H1 (cell line): ENCODE results near the gene KLF5. TPM values are rescaled to one million over a fixed set of nuclear protein-coding genes. Genes with fewer than 3 reads are reported as not detected.

Source experiments
- CTCF ChIA-PET: fragments of 300-600 bp; sonication (Branson Sonifier 250); formaldehyde crosslinking; loops from one replicate; lab custom pipeline; 2021; ENCODE audit not compliant: partially characterized antibody; lab: Charles Lee
- POLR2A ChIA-PET: fragments of 300-600 bp; sonication (Branson Sonifier 250); formaldehyde crosslinking; loops from one replicate; lab custom pipeline; 2021; ENCODE audit warnings: inconsistent platforms; ENCODE audit not compliant: partially characterized antibody; lab: Charles Lee
- DNase-seq, 2 experiments: peaks; one replicate each; pipeline versions ENCODE4 v3.0.0 to v3.0.0-alpha.2; 2010 to 2022; ENCODE audit warnings: low spot score in 2 of 2, low read depth in 1 of 2, mixed read lengths in 1 of 2
- FAIRE-seq: peaks from 2 replicates; lab custom pipeline; 2011; peaks lifted over from hg19 to GRCh38; lab: Jason Lieb, UNC
- H2AFZ ChIP-seq: 2 replicates; pipeline ENCODE4 v1.8.1; 2012; ENCODE audit warnings: low read length, inconsistent platforms
- H2AK5ac ChIP-seq: 2 replicates; pipeline ENCODE4 v1.6.1; 2013; ENCODE audit warnings: low read depth, low read length
- H2BK120ac ChIP-seq: replicated peaks from 2 replicates; pipeline ENCODE3; 2013; ENCODE audit warnings: low read depth, low read length, inconsistent platforms
- H2BK12ac ChIP-seq: 2 replicates; pipeline ENCODE4 v1.6.1; 2013; ENCODE audit warnings: low read depth, low read length
- H2BK15ac ChIP-seq: 2 replicates; pipeline ENCODE4 v1.6.1; 2013; ENCODE audit warnings: low read length
- H2BK20ac ChIP-seq: 2 replicates; pipeline ENCODE4 v1.6.1; 2013; ENCODE audit warnings: low read length
- H2BK5ac ChIP-seq: 2 replicates; pipeline ENCODE4 v1.6.1; 2013; ENCODE audit warnings: low read depth, low read length
- H3K14ac ChIP-seq: 2 replicates; pipeline ENCODE4 v1.6.1; 2013; ENCODE audit warnings: inconsistent platforms; ENCODE audit not compliant: insufficient read length
- H3K18ac ChIP-seq: 2 replicates; pipeline ENCODE4 v1.6.1; 2013; ENCODE audit warnings: low read length; ENCODE audit errors: extremely low read depth
- H3K23ac ChIP-seq: 2 replicates; pipeline ENCODE4 v1.6.1; 2013; ENCODE audit warnings: inconsistent platforms; ENCODE audit not compliant: insufficient read length
- H3K23me2 ChIP-seq: 2 replicates; pipeline ENCODE4 v1.6.1; 2013; ENCODE audit warnings: low read depth, low read length
- H3K27ac ChIP-seq: 2 replicates; pipeline ENCODE4 v1.6.1; 2011; ENCODE audit warnings: low read depth, low read length, inconsistent platforms
- H3K27me3 ChIP-seq, 4 experiments: replicated peaks in 1 of 4; 1 replicate in 1 of 4; 2 replicates in 3 of 4; pipeline versions ENCODE4 v1.6.1 to v1.8.1; 2011 to 2013; ENCODE audit warnings: low read length in 3 of 4, mild to moderate bottlenecking in 3 of 4, inconsistent platforms in 2 of 4, mixed read lengths in 2 of 4, moderate library complexity in 1 of 4; ENCODE audit not compliant: control insufficient read depth in 3 of 4, insufficient read depth in 3 of 4; ENCODE audit errors: extremely low read depth in 1 of 4
- H3K36me3 ChIP-seq, 4 experiments: 2 replicates each; pipeline versions ENCODE4 v1.6.1 to v1.8.1; 2011 to 2013; ENCODE audit warnings: mild to moderate bottlenecking in 4 of 4, low read length in 3 of 4, moderate library complexity in 2 of 4, control low read depth in 1 of 4, inconsistent platforms in 1 of 4; ENCODE audit not compliant: insufficient read depth in 4 of 4, control insufficient read depth in 2 of 4
- H3K4ac ChIP-seq: replicated peaks from 2 replicates; pipeline ENCODE3; 2013; ENCODE audit warnings: low read length, low read depth, mixed read lengths, inconsistent platforms; ENCODE audit not compliant: insufficient read length
- H3K4me1 ChIP-seq, 4 experiments: replicated peaks in 1 of 4; 1 replicate in 1 of 4; 2 replicates in 3 of 4; pipeline versions ENCODE4 v1.6.1 to v1.8.1; 2011 to 2013; ENCODE audit warnings: low read length in 3 of 4, inconsistent platforms in 2 of 4, mixed read lengths in 1 of 4; ENCODE audit not compliant: insufficient read depth in 4 of 4, control insufficient read depth in 3 of 4
- H3K4me2 ChIP-seq, 2 experiments: 2 replicates each; pipeline versions ENCODE4 v1.6.1 to v1.8.1; 2011 to 2013; ENCODE audit warnings: low read depth in 2 of 2, low read length in 2 of 2, control low read depth in 1 of 2, inconsistent platforms in 1 of 2, mild to moderate bottlenecking in 1 of 2; ENCODE audit not compliant: insufficient read depth in 1 of 2
- H3K4me3 ChIP-seq, 4 experiments: fragments of 200-600, 300-600 bp in 1 of 4; sonication (generic), shearing (Covaris generic), sonication (Bioruptor Twin) in 1 of 4; 2 replicates each; pipeline versions ENCODE4 v1.5.1 to v1.8.1; 2011 to 2016; ENCODE audit warnings: low read length in 4 of 4, low read depth in 3 of 4, control low read depth in 2 of 4, inconsistent platforms in 2 of 4, mild to moderate bottlenecking in 2 of 4, mixed read lengths in 1 of 4, moderate library complexity in 1 of 4; ENCODE audit not compliant: insufficient read depth in 2 of 4; ENCODE audit errors: extremely low read depth in 1 of 4
- H3K56ac ChIP-seq: replicated peaks from 2 replicates; pipeline ENCODE3; 2013; ENCODE audit warnings: low read depth, mild to moderate bottlenecking, mixed read lengths, low read length, inconsistent platforms; ENCODE audit not compliant: insufficient read length
- H3K79me1 ChIP-seq: 2 replicates; pipeline ENCODE4 v1.6.1; 2013; ENCODE audit warnings: low read depth, low read length, control low read depth
- H3K79me2 ChIP-seq, 2 experiments: 2 replicates each; pipeline versions ENCODE4 v1.6.1 to v1.8.1; 2012 to 2013; ENCODE audit warnings: low read length in 2 of 2, mild to moderate bottlenecking in 2 of 2, inconsistent platforms in 1 of 2; ENCODE audit not compliant: insufficient read depth in 2 of 2, control insufficient read depth in 1 of 2
- H3K9ac ChIP-seq, 4 experiments: replicated peaks in 1 of 4; 1 replicate in 1 of 4; 2 replicates in 3 of 4; pipeline versions ENCODE4 v1.6.1 to v1.8.1; 2011 to 2013; ENCODE audit warnings: low read depth in 3 of 4, low read length in 3 of 4, control low read depth in 2 of 4, mild to moderate bottlenecking in 2 of 4, moderate library complexity in 2 of 4, inconsistent platforms in 1 of 4; ENCODE audit errors: extremely low read depth in 1 of 4
- H3K9me3 ChIP-seq, 2 experiments: 2 replicates each; pipeline versions ENCODE4 v1.6.1 to v1.8.1; 2012 to 2013; ENCODE audit warnings: mild to moderate bottlenecking in 2 of 2, moderate library complexity in 2 of 2, control low read depth in 1 of 2, inconsistent platforms in 1 of 2, low read depth in 1 of 2, low read length in 1 of 2, mixed read lengths in 1 of 2; ENCODE audit not compliant: insufficient read depth in 2 of 2
- H4K20me1 ChIP-seq, 2 experiments: replicated peaks in 1 of 2; 2 replicates each; pipeline versions ENCODE3 to v1.8.1; 2011 to 2013; ENCODE audit warnings: inconsistent platforms in 2 of 2, low read length in 2 of 2, mild to moderate bottlenecking in 1 of 2; ENCODE audit not compliant: insufficient read depth in 2 of 2, control insufficient read depth in 1 of 2
- H4K5ac ChIP-seq: 2 replicates; pipeline ENCODE4 v1.6.1; 2013; ENCODE audit warnings: low read length, low read depth, mixed read lengths, inconsistent platforms; ENCODE audit not compliant: insufficient read length
- H4K8ac ChIP-seq: 2 replicates; pipeline ENCODE4 v1.8.0; 2013; ENCODE audit warnings: mild to moderate bottlenecking, moderate library complexity, low read length, inconsistent platforms; ENCODE audit not compliant: insufficient read depth; ENCODE audit errors: extremely low read depth
- H4K91ac ChIP-seq: replicated peaks from 2 replicates; pipeline ENCODE3; 2013; ENCODE audit warnings: low read length, mixed read lengths, inconsistent platforms; ENCODE audit not compliant: insufficient read length
- CHD2 ChIP-seq: IDR thresholded peaks from 2 replicates; pipeline ENCODE4 v1.6.1; 2012; ENCODE audit warnings: low read length, improper control_type of control experiment
- CREB1 ChIP-seq: IDR thresholded peaks from 2 replicates; pipeline ENCODE4 v1.6.1; 2012; ENCODE audit warnings: inconsistent platforms
- EGR1 ChIP-seq: IDR thresholded peaks from 2 replicates; pipeline ENCODE4 v1.6.1; 2011; ENCODE audit warnings: low read depth, low read length, borderline replicate concordance
- EP300 ChIP-seq, 2 experiments: IDR thresholded peaks; 1 replicate in 1 of 2; 2 replicates in 1 of 2; pipeline ENCODE4 v1.6.1; 2011 to 2012; ENCODE audit warnings: low read depth in 2 of 2, low read length in 2 of 2, mild to moderate bottlenecking in 2 of 2, borderline replicate concordance in 1 of 2, inconsistent platforms in 1 of 2, moderate library complexity in 1 of 2
- EZH2 ChIP-seq: fragments of 200-600 bp; sonication (generic); IDR thresholded peaks from 2 replicates; pipeline ENCODE4 v1.7.1; 2012; ENCODE audit warnings: low read depth, mild to moderate bottlenecking, moderate library complexity, low read length, inconsistent platforms; ENCODE audit not compliant: severe bottlenecking
- GABPA ChIP-seq: IDR thresholded peaks from 2 replicates; pipeline ENCODE4 v1.6.1; 2011; ENCODE audit warnings: mild to moderate bottlenecking, low read length, moderate library complexity, borderline replicate concordance; ENCODE audit not compliant: insufficient read depth
- HDAC2 ChIP-seq, 2 experiments: fragments of 300-600 bp in 1 of 2; sonication (generic) in 1 of 2; IDR thresholded peaks; 2 replicates each; pipeline ENCODE4 v1.6.1; 2011 to 2012; ENCODE audit warnings: low read depth in 2 of 2, low read length in 2 of 2, mild to moderate bottlenecking in 2 of 2, moderate library complexity in 2 of 2, borderline replicate concordance in 1 of 2, inconsistent platforms in 1 of 2
- KDM1A ChIP-seq: fragments of 200-600, 300-600 bp; sonication (generic); IDR thresholded peaks from 2 replicates; pipeline ENCODE4 v1.7.1; 2016; ENCODE audit warnings: mild to moderate bottlenecking, low read length, borderline replicate concordance
- PHF8 ChIP-seq: fragments of 200-600 bp; sonication (generic); conservative IDR thresholded peaks from 2 replicates; pipeline ENCODE4 v1.7.1; 2012; ENCODE audit warnings: low read depth, mild to moderate bottlenecking, inconsistent platforms, low read length, moderate library complexity
- POU5F1 ChIP-seq: IDR thresholded peaks from 2 replicates; pipeline ENCODE4 v1.6.1; 2011; ENCODE audit warnings: low read depth, mild to moderate bottlenecking, low read length, moderate library complexity
- SAP30 ChIP-seq: fragments of 300-600 bp; sonication (generic); IDR thresholded peaks from 2 replicates; pipeline ENCODE4 v1.7.1; 2012; ENCODE audit warnings: low read length, moderate library complexity, mild to moderate bottlenecking, inconsistent platforms; ENCODE audit not compliant: insufficient read depth, insufficient replicate concordance
- SP1 ChIP-seq: IDR thresholded peaks from 2 replicates; pipeline ENCODE4 v1.6.1; 2011; ENCODE audit warnings: low read depth, low read length
- TBP ChIP-seq: IDR thresholded peaks from 2 replicates; pipeline ENCODE4 v1.6.1; 2011; ENCODE audit warnings: low read depth, low read length, improper control_type of control experiment
- TEAD4 ChIP-seq: IDR thresholded peaks from 2 replicates; pipeline ENCODE4 v1.6.1; 2012; ENCODE audit warnings: low read depth, low read length, inconsistent platforms, mixed read lengths
- ZNF274 ChIP-seq: IDR thresholded peaks from 2 replicates; pipeline ENCODE4 v1.7.0; 2012; ENCODE audit warnings: low read length, borderline replicate concordance; ENCODE audit errors: extremely low read depth
- WGBS, 2 experiments: shearing (Covaris generic) in 1 of 2; methylation state at CpG; one replicate each; pipeline versions ENCODE4 v1.1.6 to v1.1.7; 2013 to 2015; ENCODE audit warnings: low lambda C conversion rate in 2 of 2, mixed read lengths in 2 of 2, inconsistent platforms in 1 of 2, low coverage in 1 of 2, missing lambda C conversion rate in 1 of 2; ENCODE audit not compliant: insufficient replicate concordance in 2 of 2, insufficient coverage in 1 of 2, insufficient read length in 1 of 2; ENCODE audit errors: extremely low coverage in 1 of 2, missing lambda C conversion rate in 1 of 2; 5-methylcytosine and 5-hydroxymethylcytosine counted together
- polyA plus RNA-seq, 7 experiments: library from polyadenylated mRNA; depleted of rRNA in 3 of 7; stranded (reverse) in 5 of 7; unstranded in 2 of 7; fragments of >200 nt in 5 of 7; fragments of 200-250 nt in 2 of 7; gene quantifications; 1 replicate in 5 of 7; 2 replicates in 1 of 7; 4 replicates in 1 of 7; pipeline versions ENCODE4 v1.2.1 to v1.2.3, GENCODE V29; 2011 to 2013; ENCODE audit warnings: missing spikeins in 2 of 7, mixed read lengths in 2 of 7
- total RNA-seq: library from RNA; stranded (reverse); fragmentation: NEBNext Ultra II Directional; extraction: Animal tissue kit (Norgen Biotek cat#: 25700); gene quantifications from 2 replicates; pipeline ENCODE4 v1.2.1, GENCODE V29; 2021

The KLF5 gene
- total and polyA plus RNA-seq, 2 of the 8 experiments (the other 6 are each of a cell fraction or from before 2014, with no cell fraction given) = 1.2 to 2.3 TPM

GRCh38 chr13:73109969-73110368 is 51.2 kb downstream of the KLF5 start:
- no peak overlapping the region for H3K23ac ChIP-seq
- H4K91ac ChIP-seq = no peak overlapping the region
- TF ChIP-seq POU5F1 = no peak
- TF ChIP-seq EP300 (IDR thresholded peaks at IDR 0.05; ENCODE audit: borderline replicate concordance in 1 of 2, low read depth in 2 of 2, low read length in 2 of 2) = no peak
- TF ChIP-seq EGR1 = no peak
- TF ChIP-seq EZH2 = no peak
- TF ChIP-seq TEAD4 = no peak
- TF ChIP-seq SP1 = no peak
- no peak for TF ChIP-seq ZNF274
- no peak for TF ChIP-seq HDAC2 (IDR thresholded peaks at IDR 0.05; ENCODE audit: borderline replicate concordance in 1 of 2, low read depth in 2 of 2, low read length in 2 of 2)
- no peak for TF ChIP-seq SAP30
- no peak for TF ChIP-seq KDM1A
- no peak for TF ChIP-seq GABPA
- no peak for TF ChIP-seq TBP
- no peak for TF ChIP-seq PHF8
- no peak for TF ChIP-seq CREB1
- no peak for TF ChIP-seq CHD2
- no peak overlapping the region for H3K18ac ChIP-seq
- WGBS, 2 experiments = 92% methylated on average over 3 of the region's 3 CpGs; no CpG with 5 or more reads in 1 of the 2 experiments
- no peaks in the 10 kb centered on the region for H4K20me1 ChIP-seq
- no peak overlapping the region for H3K9ac ChIP-seq
- H2BK12ac ChIP-seq = no peak overlapping the region
- H2BK20ac ChIP-seq = no peak overlapping the region
- H3K79me1 ChIP-seq = no peaks in the 10 kb centered on the region
- ChIA-PET CTCF (interaction anchor here (1.0 kb wide), 1 partner anchor 297 kb away, joined by 4 read pairs; no protein-coding TSS in a partner anchor), POLR2A (no interaction called here)
- H2AFZ ChIP-seq = no peak overlapping the region
- H4K8ac ChIP-seq = no peak overlapping the region
- H3K4me3 ChIP-seq = no peak overlapping the region
- no peak overlapping the region for H2BK5ac ChIP-seq
- H2BK120ac ChIP-seq = no peak overlapping the region
- FAIRE-seq = no peak
- no peak overlapping the region for H4K5ac ChIP-seq
- H3K4ac ChIP-seq = no peak overlapping the region
- H3K27me3 ChIP-seq = no peaks in the 10 kb centered on the region
- no peaks in the 10 kb centered on the region for H3K79me2 ChIP-seq
- H3K23me2 ChIP-seq = no peaks in the 10 kb centered on the region
- no peak overlapping the region for H3K56ac ChIP-seq
- no peak overlapping the region for H2BK15ac ChIP-seq
- DNase-seq = no peak
- no peak overlapping the region for H3K14ac ChIP-seq
- H3K27ac ChIP-seq = no peak overlapping the region
- H3K36me3 ChIP-seq = no peaks in the 10 kb centered on the region
- H3K4me1 ChIP-seq = no peaks in the 10 kb centered on the region
- no peaks in the 10 kb centered on the region for H3K9me3 ChIP-seq
- no peak overlapping the region for H3K4me2 ChIP-seq
- H2AK5ac ChIP-seq = no peak overlapping the region
